ENCODE measurements around the gene TMEM256. TPM values are rescaled to one million over a fixed set of nuclear protein-coding genes. Genes with fewer than 3 reads are reported as not detected.

TMEM256 gene
- total RNA-seq, 2 donors from 2014 or later, result 133 to 175 TPM

DNA sequence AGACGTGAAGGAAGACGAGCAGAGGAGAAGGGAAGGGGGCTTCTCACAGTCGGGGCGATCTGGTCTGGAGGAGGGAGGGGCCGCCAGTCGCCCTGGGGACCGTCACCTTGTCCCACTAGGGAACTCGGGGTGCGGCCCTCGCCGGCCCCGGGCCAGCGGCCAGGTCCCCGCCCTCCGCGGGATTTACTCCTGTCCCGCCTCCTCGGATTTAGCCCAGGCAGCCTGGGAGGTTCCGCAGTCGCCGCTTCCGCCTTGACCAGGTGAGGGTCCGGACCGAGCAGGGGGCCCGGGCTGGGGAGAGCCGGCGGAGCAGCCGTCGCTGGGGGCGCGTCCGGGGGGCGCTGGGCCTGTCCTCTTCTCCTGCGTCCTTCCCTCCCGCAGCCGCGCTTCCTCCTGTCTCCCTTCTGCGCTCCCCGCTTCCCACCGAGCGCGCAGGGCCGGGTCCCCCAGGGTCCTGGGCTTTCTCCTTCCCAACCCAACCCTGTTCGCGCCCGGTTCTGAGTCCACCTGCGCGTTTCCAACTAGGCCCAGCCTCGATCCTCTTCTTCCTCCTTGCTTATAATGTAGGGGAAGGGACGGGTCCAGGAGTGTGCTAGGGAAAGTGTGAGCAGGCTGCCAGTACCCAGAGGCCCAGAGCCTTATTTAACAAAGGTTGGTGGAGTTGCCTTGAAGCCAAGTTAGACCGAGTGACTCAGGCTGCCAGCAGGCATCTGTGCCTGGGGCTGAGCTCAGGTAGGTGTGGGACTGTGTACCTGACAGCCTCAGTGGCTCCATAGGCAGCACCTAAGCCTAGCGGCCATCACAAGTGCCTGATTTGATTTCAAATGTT lies 22.8 kb downstream of the TMEM256 start, which contains the start of gene TNK1:
TNK1 (plus strand) TSS at position 235 of the 829 bp plus-strand sequence. CDS start 1,838 bp downstream, outside the sequence.
- Mint-ChIP-seq H3K9me3 (peaks cover 5% of the 10 kb centered on the region), H3K4me3 (peak within 1 kb of the TSS; percentile 72), H3K36me3 (ENCODE audit: low read depth) (peaks cover 6% of the 10 kb centered on the region), H3K27me3 (ENCODE audit: insufficient read depth) (peaks cover 47% of the 10 kb centered on the region), H3K4me1 (peaks cover 9% of the 10 kb centered on the region), H3K27ac (no peak within 1 kb of the TSS)
- 7 to 9% methylated on average over 27 to 52 of the region's 52 CpGs for WGBS, 2 experiments (ENCODE audit: insufficient coverage in 1 of 2, insufficient read length in 1 of 2)
- H3K27me3 ChIP-seq (ENCODE audit: control insufficient read depth, insufficient read depth, low read length, poor library complexity, severe bottlenecking), result peaks cover 39% of the 10 kb centered on the region
- no peak within 1 kb of the TSS for H3K27ac ChIP-seq (ENCODE audit: low read depth, low read length)
- H3K36me3 ChIP-seq (ENCODE audit: control insufficient read depth, insufficient read depth, low read length), result no peaks in the 10 kb centered on the region
- peak within 1 kb of the TSS; percentile 45 for H3K9ac ChIP-seq (ENCODE audit: extremely low read depth, low read length, poor library complexity, severe bottlenecking)
- H3K4me3 ChIP-seq (ENCODE audit: low read length), result peak within 1 kb of the TSS; percentile 84
- H3K9me3 ChIP-seq (ENCODE audit: control insufficient read depth, low read length), result peaks cover 9% of the 10 kb centered on the region
- peak; percentile 87 for DNase-seq
- TF ChIP-seq, protein P1, sequence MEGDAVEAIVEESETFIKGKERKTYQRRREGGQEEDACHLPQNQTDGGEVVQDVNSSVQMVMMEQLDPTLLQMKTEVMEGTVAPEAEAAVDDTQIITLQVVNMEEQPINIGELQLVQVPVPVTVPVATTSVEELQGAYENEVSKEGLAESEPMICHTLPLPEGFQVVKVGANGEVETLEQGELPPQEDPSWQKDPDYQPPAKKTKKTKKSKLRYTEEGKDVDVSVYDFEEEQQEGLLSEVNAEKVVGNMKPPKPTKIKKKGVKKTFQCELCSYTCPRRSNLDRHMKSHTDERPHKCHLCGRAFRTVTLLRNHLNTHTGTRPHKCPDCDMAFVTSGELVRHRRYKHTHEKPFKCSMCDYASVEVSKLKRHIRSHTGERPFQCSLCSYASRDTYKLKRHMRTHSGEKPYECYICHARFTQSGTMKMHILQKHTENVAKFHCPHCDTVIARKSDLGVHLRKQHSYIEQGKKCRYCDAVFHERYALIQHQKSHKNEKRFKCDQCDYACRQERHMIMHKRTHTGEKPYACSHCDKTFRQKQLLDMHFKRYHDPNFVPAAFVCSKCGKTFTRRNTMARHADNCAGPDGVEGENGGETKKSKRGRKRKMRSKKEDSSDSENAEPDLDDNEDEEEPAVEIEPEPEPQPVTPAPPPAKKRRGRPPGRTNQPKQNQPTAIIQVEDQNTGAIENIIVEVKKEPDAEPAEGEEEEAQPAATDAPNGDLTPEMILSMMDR (conservative IDR thresholded peaks at IDR 0.05), result peak; percentile 37
- peaks cover 4% of the 10 kb centered on the region for H3K4me1 ChIP-seq (ENCODE audit: control insufficient read depth, insufficient read depth, low read length)

DNA sequence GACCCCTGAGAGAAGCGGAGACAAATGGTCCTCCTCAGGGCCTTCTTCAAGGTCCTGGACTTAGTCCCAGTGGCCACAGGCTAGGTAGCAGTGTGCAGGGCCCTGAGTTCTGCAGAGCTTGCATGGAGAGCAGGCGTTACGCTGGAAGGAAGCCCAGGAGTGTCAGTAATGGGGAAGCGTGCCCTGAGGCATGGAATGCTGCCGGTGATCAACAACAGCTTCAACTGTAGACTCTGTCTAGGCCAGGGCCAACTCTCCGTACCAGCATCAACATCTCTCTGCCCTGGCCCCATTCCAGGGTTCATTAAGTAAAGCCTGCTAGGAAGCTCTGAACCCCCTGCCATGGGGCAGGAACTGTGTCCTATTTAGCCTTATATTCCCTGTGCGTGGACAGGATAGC lies 23.6 kb downstream of the TMEM256 start:
- H3K36me3 ChIP-seq (ENCODE audit: control insufficient read depth, insufficient read depth, low read length), result no peaks in the 10 kb centered on the region
- peak overlapping the region; percentile 84 for H3K4me3 ChIP-seq (ENCODE audit: low read length)
- peaks cover 39% of the 10 kb centered on the region for H3K27me3 ChIP-seq (ENCODE audit: control insufficient read depth, insufficient read depth, low read length, poor library complexity, severe bottlenecking)
- DNase-seq, result peak; percentile 75
- peaks cover 47% of the 10 kb centered on the region for H3K27me3 Mint-ChIP-seq (ENCODE audit: insufficient read depth)
- H3K9me3 ChIP-seq (ENCODE audit: control insufficient read depth, low read length), result peaks cover 9% of the 10 kb centered on the region
- H3K36me3 Mint-ChIP-seq (ENCODE audit: low read depth), result peaks cover 2% of the 10 kb centered on the region
- no peak overlapping the region for H3K27ac ChIP-seq (ENCODE audit: low read depth, low read length)
- H3K9me3 Mint-ChIP-seq, result peaks cover 5% of the 10 kb centered on the region
- peaks cover 9% of the 10 kb centered on the region for H3K4me1 Mint-ChIP-seq
- peaks cover 4% of the 10 kb centered on the region for H3K4me1 ChIP-seq (ENCODE audit: control insufficient read depth, insufficient read depth, low read length)
- H3K4me3 Mint-ChIP-seq, result peak overlapping the region; percentile 72
- no peak overlapping the region for H3K9ac ChIP-seq (ENCODE audit: extremely low read depth, low read length, poor library complexity, severe bottlenecking)
- WGBS, 2 experiments (ENCODE audit: insufficient coverage in 1 of 2, insufficient read length in 1 of 2), result 86 to 100% methylated on average over 4 to 7 of the region's 7 CpGs
- TF ChIP-seq, protein P1 (conservative IDR thresholded peaks at IDR 0.05), result peak; percentile 26
- no peak overlapping the region for H3K27ac Mint-ChIP-seq

DNA sequence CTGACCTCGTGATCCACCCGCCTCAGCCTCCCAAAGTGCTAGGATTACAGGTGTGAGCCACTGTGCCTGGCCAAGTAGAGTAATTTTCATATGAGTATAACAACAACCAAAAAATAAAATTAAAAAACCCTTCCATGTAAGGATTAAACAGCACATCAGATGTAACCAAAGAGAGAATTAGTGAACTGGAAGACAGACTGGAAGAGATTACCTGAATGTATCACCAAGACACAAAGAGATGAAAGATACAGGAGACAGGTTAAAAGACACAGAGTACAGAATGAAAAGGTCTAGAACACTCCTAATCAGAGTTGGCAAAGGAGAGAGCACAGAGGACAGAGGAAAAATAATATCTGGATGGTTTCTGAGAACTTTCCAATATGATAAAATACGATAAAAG lies 24.8 kb downstream of the TMEM256 start:
- no peak overlapping the region for H3K9ac ChIP-seq (ENCODE audit: extremely low read depth, low read length, poor library complexity, severe bottlenecking)
- H3K4me3 ChIP-seq (ENCODE audit: low read length), result no peak overlapping the region
- Mint-ChIP-seq H3K9me3 (peaks cover 5% of the 10 kb centered on the region), H3K36me3 (ENCODE audit: low read depth) (no peaks in the 10 kb centered on the region), H3K27ac (no peak overlapping the region), H3K4me3 (no peak overlapping the region), H3K27me3 (ENCODE audit: insufficient read depth) (peaks cover 44% of the 10 kb centered on the region), H3K4me1 (peaks cover 9% of the 10 kb centered on the region)
- H3K4me1 ChIP-seq (ENCODE audit: control insufficient read depth, insufficient read depth, low read length), result peaks cover 4% of the 10 kb centered on the region
- TF ChIP-seq, protein P1 (conservative IDR thresholded peaks at IDR 0.05), result no peak
- H3K27ac ChIP-seq (ENCODE audit: low read depth, low read length), result no peak overlapping the region
- H3K27me3 ChIP-seq (ENCODE audit: control insufficient read depth, insufficient read depth, low read length, poor library complexity, severe bottlenecking), result peaks cover 39% of the 10 kb centered on the region
- peaks cover 9% of the 10 kb centered on the region for H3K9me3 ChIP-seq (ENCODE audit: control insufficient read depth, low read length)
- 92% methylated on average over 2 of the region's 3 CpGs; no CpG with 5 or more reads in 1 of the 2 experiments for WGBS, 2 experiments (ENCODE audit: insufficient coverage in 1 of 2, insufficient read length in 1 of 2)
- H3K36me3 ChIP-seq (ENCODE audit: control insufficient read depth, insufficient read depth, low read length), result no peaks in the 10 kb centered on the region
- no peak for DNase-seq
